SU-DHL-6 (cell line): ENCODE results near the gene MMRN2.

Experiments used
- CTCF ChIP-seq: fragments of 200-600 bp; sonication (generic); IDR thresholded peaks from one replicate; pipeline ENCODE4 v1.5.1; 2017; ENCODE audit warnings: antibody characterized with exemption, mild to moderate bottlenecking, low read length, moderate library complexity; ENCODE audit not compliant: insufficient read depth, poor library complexity, severe bottlenecking
- EZH2phosphoT487 ChIP-seq: fragments of 200-600 bp; sonication (generic), shearing (Covaris generic); conservative IDR thresholded peaks from 2 replicates; pipeline ENCODE4 v1.6.1; 2018; ENCODE audit warnings: mild to moderate bottlenecking, antibody characterized with exemption, low read length, moderate library complexity, mixed read lengths

DNA sequence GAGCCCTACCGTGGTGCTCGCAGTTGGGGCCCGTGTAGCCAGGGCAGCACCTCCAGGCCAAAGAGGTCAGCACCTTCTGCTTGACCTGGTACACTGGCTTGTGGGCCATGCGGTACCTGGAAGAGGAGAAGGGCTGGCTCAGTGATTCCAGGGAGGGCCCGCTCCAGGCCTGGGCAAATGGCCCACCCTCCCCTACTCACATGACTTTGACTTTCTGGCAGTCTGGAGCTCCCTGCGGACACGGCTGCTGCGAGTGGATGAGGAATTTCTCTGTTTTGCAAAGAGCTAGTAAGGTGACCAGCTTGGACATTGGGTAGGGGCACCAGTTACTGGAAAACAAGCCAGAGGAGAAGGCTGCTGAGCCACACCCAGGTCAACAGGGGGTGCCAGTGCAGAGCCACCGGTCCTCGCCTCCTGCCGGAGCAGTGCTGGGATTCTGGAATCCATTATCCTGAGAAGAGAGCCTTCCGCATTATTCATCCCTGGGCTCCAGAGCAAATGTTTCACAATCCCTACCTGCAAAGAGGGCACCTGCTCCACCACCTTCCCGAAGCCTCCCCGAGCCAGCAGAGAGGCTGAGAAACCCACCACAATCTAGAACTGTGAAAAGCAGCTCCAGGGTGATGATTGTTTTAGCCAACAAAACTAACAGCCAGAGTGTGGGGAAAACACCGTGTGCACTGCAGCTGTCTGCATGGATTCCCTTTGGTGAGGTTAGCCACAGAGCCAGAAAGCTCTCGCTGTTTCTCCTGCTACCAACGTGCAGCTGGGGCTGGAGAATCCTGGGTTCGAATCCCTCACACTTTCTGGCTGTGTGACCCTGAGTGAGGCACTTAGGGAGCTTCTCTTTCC is 11.8 kb downstream of the MMRN2 start:
- TF ChIP-seq CTCF (no peak), EZH2phosphoT487 (no peak)
